Gastrocnemius medialis (tissue), 4 donors: ENCODE measurements around the gene ARMS2. TPM values are rescaled to one million over a fixed set of nuclear protein-coding genes. Genes with fewer than 3 reads are reported as not detected.

ENCODE experiments used
- ATAC-seq, 2 donors: fragments of 150-250 bp; one replicate each; pipeline ENCODE4 v1.9.1; 2016
- DNase-seq, 2 donors: peaks; one replicate each; pipeline ENCODE4 v3.0.0-alpha.2; 2019
- H3K27ac ChIP-seq, 4 donors: fragments of 200-600 bp; sonication (generic); 1 replicate in 1 of 4; 2 replicates in 3 of 4; pipeline ENCODE4 v1.5.1; 2016 to 2018; ENCODE audit warnings: mild to moderate bottlenecking in 2 of 4, moderate library complexity in 1 of 4
- H3K27me3 ChIP-seq, 3 donors: fragments of 200-600 bp; sonication (generic) in 2 of 3; 1 replicate in 1 of 3; 2 replicates in 2 of 3; pipeline versions ENCODE4 v1.5.1 to v1.6.0; 2016 to 2019; ENCODE audit warnings: mild to moderate bottlenecking in 1 of 3, moderate library complexity in 1 of 3
- H3K36me3 ChIP-seq, 2 donors: fragments of 200-600 bp; sonication (generic) in 1 of 2; one replicate each; pipeline ENCODE4 v1.5.1; 2017 to 2018
- H3K4me1 ChIP-seq, 2 donors: fragments of 200-600 bp; sonication (generic) in 1 of 2; one replicate each; pipeline ENCODE4 v1.5.1; 2016 to 2017; ENCODE audit warnings: mild to moderate bottlenecking in 2 of 2
- H3K4me3 ChIP-seq, 4 donors: fragments of 200-600 bp; sonication (generic) in 3 of 4; 1 replicate in 1 of 4; 2 replicates in 3 of 4; pipeline ENCODE4 v1.5.1; 2016 to 2019; ENCODE audit warnings: mild to moderate bottlenecking in 2 of 4
- H3K9me3 ChIP-seq, 3 donors: fragments of 200-600 bp; sonication (generic) in 2 of 3; 1 replicate in 1 of 3; 2 replicates in 2 of 3; pipeline ENCODE4 v1.5.1; 2016 to 2019
- POLR2A ChIP-seq, 2 donors: fragments of 450-650 bp; IDR thresholded peaks; one replicate each; pipeline ENCODE4 v1.6.1; 2017; ENCODE audit warnings: antibody characterized with exemption in 2 of 2, mild to moderate bottlenecking in 2 of 2, moderate library complexity in 2 of 2
- in situ Hi-C, 4 donors: fragments of 200-750 bp; cut with MboI; loops; one replicate each; pipeline versions ENCODE4 v1.15.0 to v1.8.0; 2017; ENCODE audit warnings: low sequenced_read_pairs in 4 of 4
- intact Hi-C: fragments of 100-400 bp; cut with DNase I; formaldehyde crosslinking; loops from one replicate; pipeline ENCODE4 v1.15.1; 2023; ENCODE audit warnings: low total_unique reads
- total RNA-seq, 4 donors: library from RNA; depleted of rRNA; stranded (reverse); fragments of >200 nt; gene quantifications; one replicate each; pipeline versions ENCODE4 v1.1.0 to v1.2.3, GENCODE V29; 2016
- TF ChIP-seq, protein P1 (sequence below), 5 experiments: fragments of 450-650 bp in 3 of 5; fragments of 200-600 bp in 2 of 5; sonication (generic) in 2 of 5; IDR thresholded peaks in 4 of 5; conservative IDR thresholded peaks in 1 of 5; 1 replicate in 4 of 5; 2 replicates in 1 of 5; pipeline ENCODE4 v1.5.1; 2016 to 2019; ENCODE audit warnings: antibody characterized with exemption in 5 of 5, mild to moderate bottlenecking in 3 of 5, moderate library complexity in 3 of 5

ARMS2 gene
- total RNA-seq, 4 donors from 2014 or later = not detected

DNA sequence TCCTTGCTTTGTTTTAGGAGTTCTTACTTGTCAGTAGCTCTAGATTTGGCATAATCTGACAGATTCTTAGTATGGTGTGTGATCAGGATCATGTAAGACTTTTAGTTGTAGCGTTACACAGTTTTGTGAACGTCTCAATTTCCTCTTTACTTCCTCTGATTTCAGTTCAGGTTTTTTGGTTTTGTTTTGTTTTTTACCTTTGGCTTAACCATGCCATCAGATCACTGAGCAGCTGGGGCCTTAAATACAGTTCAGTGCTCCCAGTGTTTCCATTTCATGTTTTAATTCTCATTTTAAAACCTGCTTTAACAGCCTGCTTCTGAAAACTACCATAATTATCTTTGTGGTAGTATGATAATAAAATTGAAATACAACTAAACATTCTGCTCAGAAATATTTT is 27.2 kb upstream of the ARMS2 start:
- no peak for ATAC-seq
- Histone ChIP-seq H3K27me3 (no peaks in the 10 kb centered on the region), H3K36me3 (peaks cover 0 to 72% of the 10 kb centered on the region in 2 donors), H3K4me3 (no peak overlapping the region), H3K4me1 (no peaks in the 10 kb centered on the region), H3K27ac (no peak overlapping the region), H3K9me3 (no peaks in the 10 kb centered on the region)
- no peak for DNase-seq
- TF ChIP-seq POLR2A (IDR thresholded peaks at IDR 0.05) = no peak
- TF ChIP-seq, protein P1, sequence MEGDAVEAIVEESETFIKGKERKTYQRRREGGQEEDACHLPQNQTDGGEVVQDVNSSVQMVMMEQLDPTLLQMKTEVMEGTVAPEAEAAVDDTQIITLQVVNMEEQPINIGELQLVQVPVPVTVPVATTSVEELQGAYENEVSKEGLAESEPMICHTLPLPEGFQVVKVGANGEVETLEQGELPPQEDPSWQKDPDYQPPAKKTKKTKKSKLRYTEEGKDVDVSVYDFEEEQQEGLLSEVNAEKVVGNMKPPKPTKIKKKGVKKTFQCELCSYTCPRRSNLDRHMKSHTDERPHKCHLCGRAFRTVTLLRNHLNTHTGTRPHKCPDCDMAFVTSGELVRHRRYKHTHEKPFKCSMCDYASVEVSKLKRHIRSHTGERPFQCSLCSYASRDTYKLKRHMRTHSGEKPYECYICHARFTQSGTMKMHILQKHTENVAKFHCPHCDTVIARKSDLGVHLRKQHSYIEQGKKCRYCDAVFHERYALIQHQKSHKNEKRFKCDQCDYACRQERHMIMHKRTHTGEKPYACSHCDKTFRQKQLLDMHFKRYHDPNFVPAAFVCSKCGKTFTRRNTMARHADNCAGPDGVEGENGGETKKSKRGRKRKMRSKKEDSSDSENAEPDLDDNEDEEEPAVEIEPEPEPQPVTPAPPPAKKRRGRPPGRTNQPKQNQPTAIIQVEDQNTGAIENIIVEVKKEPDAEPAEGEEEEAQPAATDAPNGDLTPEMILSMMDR (IDR thresholded peaks at IDR 0.05 in 4 of 5, conservative IDR thresholded peaks at IDR 0.05 in 1 of 5) = no peak
- intact Hi-C loops = no loop called here
- in situ Hi-C loops = loop anchor here in 1 of 4 donors (25.0 kb wide), 1 partner anchor 135 kb away; the partner anchor contains the start of gene DMBT1

DNA sequence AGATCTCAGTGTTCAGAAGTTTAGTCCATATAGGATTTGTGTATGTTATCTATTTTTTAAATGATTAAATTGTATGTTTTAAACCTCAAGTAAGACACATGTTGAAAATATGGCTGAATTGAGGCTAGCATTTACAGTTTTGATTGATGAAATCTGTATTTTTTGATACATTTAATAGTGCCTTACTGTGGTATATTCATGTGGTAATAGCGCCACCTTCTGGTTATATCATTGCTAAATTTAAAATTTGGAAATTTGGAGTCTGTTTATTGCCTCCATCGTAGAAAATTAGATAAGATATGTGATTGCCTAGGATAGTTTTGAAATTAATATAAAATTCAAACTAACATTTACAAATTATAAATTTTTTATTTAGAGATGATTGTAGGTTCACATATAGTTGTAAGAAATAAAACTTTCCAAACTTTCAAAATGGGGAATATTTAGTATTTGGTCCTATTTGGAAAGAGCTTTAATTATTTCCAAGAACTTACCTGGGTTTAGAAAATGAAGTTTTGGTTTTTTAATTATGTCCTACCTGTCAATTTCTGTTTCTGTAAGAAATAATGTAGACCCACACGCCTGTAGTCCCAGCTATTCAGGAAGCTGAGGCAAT is 19.1 kb upstream of the ARMS2 start:
- Histone ChIP-seq H3K27ac (no peak overlapping the region), H3K27me3 (no peaks in the 10 kb centered on the region), H3K9me3 (no peaks in the 10 kb centered on the region), H3K4me1 (no peaks in the 10 kb centered on the region), H3K36me3 (peaks cover 0 to 10% of the 10 kb centered on the region in 2 donors), H3K4me3 (no peak overlapping the region)
- TF ChIP-seq, protein P1 (IDR thresholded peaks at IDR 0.05 in 4 of 5, conservative IDR thresholded peaks at IDR 0.05 in 1 of 5) = peak; percentile 64 to 87 (median 66)
- TF ChIP-seq POLR2A (IDR thresholded peaks at IDR 0.05) = no peak
- DNase-seq (no peak), ATAC-seq (no peak)
- intact Hi-C loops = loop anchor here (1.0 kb wide), 2 partner anchors 92 to 137 kb away; no protein-coding TSS in a partner anchor
- in situ Hi-C loops = loop anchor here (5.0 to 25.0 kb wide), 6 partner anchors 91 to 141 kb away; partner anchors contain the start of gene DMBT1 (in 3 of the 4)

DNA sequence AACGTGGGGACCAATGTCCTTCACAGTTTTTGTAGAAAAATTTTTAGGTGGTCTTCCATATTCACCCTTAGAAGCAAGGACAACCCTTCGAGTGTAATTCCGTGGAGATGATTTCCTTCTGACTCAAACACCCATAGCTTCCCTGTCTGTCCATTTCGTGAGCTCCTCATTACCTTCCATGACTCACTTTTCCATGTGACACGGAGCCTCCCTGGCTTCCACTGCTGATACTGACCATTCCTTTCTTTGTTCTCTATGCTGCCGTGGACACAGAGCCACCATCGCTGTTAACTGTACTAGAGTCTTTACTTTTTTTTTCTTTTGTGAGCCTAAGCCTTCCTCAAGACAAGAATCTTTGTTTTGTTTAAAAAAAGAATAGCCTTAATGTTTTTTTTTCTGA is 12.5 kb upstream of the ARMS2 start:
- intact Hi-C loops (loop anchor here (5.0 kb wide), 1 partner anchor 50 kb away; no protein-coding TSS in a partner anchor), in situ Hi-C loops (loop anchor here in 1 of 4 donors (25.0 kb wide), 1 partner anchor 120 kb away; the partner anchor contains the start of gene DMBT1)
- Histone ChIP-seq H3K9me3 (no peaks in the 10 kb centered on the region), H3K4me3 (no peak overlapping the region), H3K27me3 (no peaks in the 10 kb centered on the region), H3K36me3 (no peaks in the 10 kb centered on the region), H3K4me1 (peaks cover 1 to 3% of the 10 kb centered on the region in 2 donors), H3K27ac (no peak overlapping the region)
- TF ChIP-seq, protein P1 (IDR thresholded peaks at IDR 0.05 in 4 of 5, conservative IDR thresholded peaks at IDR 0.05 in 1 of 5) = no peak
- TF ChIP-seq POLR2A (IDR thresholded peaks at IDR 0.05) = no peak
- DNase-seq (no peak), ATAC-seq (no peak)

DNA sequence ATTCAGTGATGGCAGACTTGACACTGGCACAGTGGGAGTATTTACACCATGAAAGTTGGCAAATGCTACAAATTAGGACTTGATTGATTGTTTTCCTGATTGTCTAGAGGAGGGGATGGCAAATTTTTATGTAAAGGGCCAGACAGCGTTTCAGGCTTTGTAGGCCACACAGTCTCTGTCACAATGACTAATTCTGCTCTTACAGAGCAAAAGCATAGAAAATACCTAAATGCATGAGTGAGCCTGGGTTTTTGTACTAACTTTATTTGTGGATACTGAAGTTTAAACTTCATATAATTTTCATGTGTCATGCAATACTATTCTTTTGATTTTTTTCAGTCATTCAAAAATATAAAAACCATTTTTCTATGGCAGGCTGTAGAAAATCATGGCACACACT is 9.0 kb upstream of the ARMS2 start:
- Histone ChIP-seq H3K4me1 (peaks cover 25 to 27% of the 10 kb centered on the region in 2 donors), H3K4me3 (no peak overlapping the region), H3K27me3 (no peaks in the 10 kb centered on the region), H3K27ac (no peak overlapping the region), H3K9me3 (no peaks in the 10 kb centered on the region), H3K36me3 (no peaks in the 10 kb centered on the region)
- DNase-seq (no peak), ATAC-seq (no peak)
- TF ChIP-seq POLR2A (IDR thresholded peaks at IDR 0.05) = no peak
- TF ChIP-seq, protein P1 (IDR thresholded peaks at IDR 0.05 in 4 of 5, conservative IDR thresholded peaks at IDR 0.05 in 1 of 5) = no peak
- in situ Hi-C loops (loop anchor here in 1 of 4 donors (25.0 kb wide), 1 partner anchor 117 kb away; the partner anchor contains the start of gene DMBT1), intact Hi-C loops (no loop called here)
